IMR-90 (cell line): ENCODE measurements around the gene EEF2K.

Source experiments
- BHLHE40 ChIP-seq: fragments of 150-350 bp; IDR thresholded peaks from 2 replicates; pipeline ENCODE4 v1.6.1; 2016; ENCODE audit warnings: mild to moderate bottlenecking, low read depth, low read length
- CEBPB ChIP-seq: IDR thresholded peaks from 2 replicates; pipeline ENCODE4 v1.6.1; 2012; ENCODE audit warnings: low read depth, low read length, improper control_type of control experiment
- MAFK ChIP-seq: IDR thresholded peaks from 2 replicates; pipeline ENCODE4 v1.6.1; 2012; ENCODE audit warnings: low read depth, low read length, improper control_type of control experiment
- MAZ ChIP-seq: IDR thresholded peaks from 2 replicates; pipeline ENCODE4 v1.6.1; 2012; ENCODE audit warnings: low read depth, mild to moderate bottlenecking, low read length, improper control_type of control experiment, moderate library complexity, borderline replicate concordance
- POLR2A ChIP-seq: IDR thresholded peaks from 2 replicates; pipeline ENCODE4 v1.6.1; 2012; ENCODE audit warnings: mild to moderate bottlenecking, low read depth, low read length
- TF ChIP-seq, protein P1 (sequence below): fragments of 150-350 bp; IDR thresholded peaks from 2 replicates; pipeline ENCODE4 v1.6.1; 2017; ENCODE audit warnings: mild to moderate bottlenecking, antibody characterized with exemption, low read length, low read depth
- TF ChIP-seq, protein P2 (sequence below): conservative IDR thresholded peaks from 2 replicates; pipeline ENCODE4 v1.5.1; 2012; ENCODE audit warnings: mild to moderate bottlenecking, low read depth, low read length, improper control_type of control experiment

DNA sequence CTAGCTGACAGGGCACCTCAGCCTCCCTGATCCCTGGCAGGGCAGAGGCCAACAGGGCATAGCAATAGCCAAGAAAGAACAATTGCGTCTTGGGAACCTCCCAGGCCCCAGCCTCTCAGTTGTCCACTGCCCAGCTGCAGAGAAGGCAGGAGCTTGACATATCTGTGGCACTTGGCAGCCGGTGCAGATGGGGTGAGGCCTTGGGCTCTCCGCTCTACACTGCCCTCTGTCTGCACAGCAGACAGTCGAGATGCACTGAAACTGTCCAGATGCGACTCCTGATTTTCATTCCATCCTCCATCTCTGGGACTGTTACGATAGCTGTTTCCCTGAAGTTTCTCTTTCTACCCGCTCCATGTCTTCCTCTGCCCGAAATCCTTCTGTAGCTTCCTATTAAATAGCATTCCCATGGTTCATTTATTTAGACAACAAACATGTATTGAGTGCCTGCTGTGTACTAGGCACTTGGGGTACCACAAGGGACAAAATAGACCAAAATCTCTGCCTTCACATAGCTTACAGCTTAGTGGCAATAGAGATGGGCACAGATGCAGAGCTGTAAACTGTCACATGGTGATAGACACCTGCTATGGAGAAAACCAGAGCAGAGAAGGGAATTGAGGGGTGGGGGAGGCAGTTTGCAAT is 94.5 kb downstream of the EEF2K start:
- TF ChIP-seq, protein P1, sequence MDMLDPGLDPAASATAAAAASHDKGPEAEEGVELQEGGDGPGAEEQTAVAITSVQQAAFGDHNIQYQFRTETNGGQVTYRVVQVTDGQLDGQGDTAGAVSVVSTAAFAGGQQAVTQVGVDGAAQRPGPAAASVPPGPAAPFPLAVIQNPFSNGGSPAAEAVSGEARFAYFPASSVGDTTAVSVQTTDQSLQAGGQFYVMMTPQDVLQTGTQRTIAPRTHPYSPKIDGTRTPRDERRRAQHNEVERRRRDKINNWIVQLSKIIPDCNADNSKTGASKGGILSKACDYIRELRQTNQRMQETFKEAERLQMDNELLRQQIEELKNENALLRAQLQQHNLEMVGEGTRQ: no peak
- TF ChIP-seq MAFK: no peak
- TF ChIP-seq, protein P2, sequence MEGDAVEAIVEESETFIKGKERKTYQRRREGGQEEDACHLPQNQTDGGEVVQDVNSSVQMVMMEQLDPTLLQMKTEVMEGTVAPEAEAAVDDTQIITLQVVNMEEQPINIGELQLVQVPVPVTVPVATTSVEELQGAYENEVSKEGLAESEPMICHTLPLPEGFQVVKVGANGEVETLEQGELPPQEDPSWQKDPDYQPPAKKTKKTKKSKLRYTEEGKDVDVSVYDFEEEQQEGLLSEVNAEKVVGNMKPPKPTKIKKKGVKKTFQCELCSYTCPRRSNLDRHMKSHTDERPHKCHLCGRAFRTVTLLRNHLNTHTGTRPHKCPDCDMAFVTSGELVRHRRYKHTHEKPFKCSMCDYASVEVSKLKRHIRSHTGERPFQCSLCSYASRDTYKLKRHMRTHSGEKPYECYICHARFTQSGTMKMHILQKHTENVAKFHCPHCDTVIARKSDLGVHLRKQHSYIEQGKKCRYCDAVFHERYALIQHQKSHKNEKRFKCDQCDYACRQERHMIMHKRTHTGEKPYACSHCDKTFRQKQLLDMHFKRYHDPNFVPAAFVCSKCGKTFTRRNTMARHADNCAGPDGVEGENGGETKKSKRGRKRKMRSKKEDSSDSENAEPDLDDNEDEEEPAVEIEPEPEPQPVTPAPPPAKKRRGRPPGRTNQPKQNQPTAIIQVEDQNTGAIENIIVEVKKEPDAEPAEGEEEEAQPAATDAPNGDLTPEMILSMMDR: peak; percentile 67
- TF ChIP-seq POLR2A: no peak
- no peak for TF ChIP-seq CEBPB
- TF ChIP-seq MAZ: no peak
- TF ChIP-seq BHLHE40: no peak
